ENCODE measurements around the gene AGBL1.

Gene AGBL1

DNA sequence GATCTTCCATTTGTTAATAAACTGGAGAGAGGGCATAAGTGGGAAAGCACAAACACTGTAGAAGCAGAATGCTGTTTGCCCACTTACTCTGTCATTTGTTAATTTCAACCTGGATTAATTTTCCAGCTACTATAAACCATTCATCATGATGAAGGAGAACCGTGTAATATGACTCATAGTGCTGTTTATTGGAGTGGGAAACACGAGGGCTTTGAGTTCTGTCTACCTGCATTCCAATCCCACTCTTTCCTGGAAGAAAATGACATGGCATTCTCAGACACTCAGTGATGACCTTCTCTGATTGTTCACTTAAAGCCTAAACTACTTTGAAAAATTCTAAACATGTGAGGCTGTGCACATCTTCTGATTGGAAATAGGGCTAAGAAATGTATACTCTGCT is 826.7 kb downstream of the AGBL1 start:
- Histone ChIP-seq H3K27me3 (ENCODE audit: insufficient read depth, poor library complexity, severe bottlenecking) (no peaks in the 10 kb centered on the region), H3K4me3 (replicated peaks; ENCODE audit: insufficient read depth, low read length) (no peak overlapping the region), H3K27ac (replicated peaks) (no peak overlapping the region)
- no peak for DNase-seq (ENCODE audit: low read depth in 1 of 2, low spot score in 1 of 2)
- TF ChIP-seq SPI1 (IDR thresholded peaks at IDR 0.05; ENCODE audit: borderline replicate concordance, low read depth) (no peak), REST (IDR thresholded peaks at IDR 0.05; ENCODE audit: insufficient replicate concordance, low read depth) (no peak), GABPA (IDR thresholded peaks at IDR 0.05; ENCODE audit: low read depth) (no peak), CTCF (IDR thresholded peaks at IDR 0.05; ENCODE audit: insufficient read depth, low read length) (no peak), POLR2AphosphoS5 (IDR thresholded peaks at IDR 0.05; ENCODE audit: low read depth) (no peak)

DNA sequence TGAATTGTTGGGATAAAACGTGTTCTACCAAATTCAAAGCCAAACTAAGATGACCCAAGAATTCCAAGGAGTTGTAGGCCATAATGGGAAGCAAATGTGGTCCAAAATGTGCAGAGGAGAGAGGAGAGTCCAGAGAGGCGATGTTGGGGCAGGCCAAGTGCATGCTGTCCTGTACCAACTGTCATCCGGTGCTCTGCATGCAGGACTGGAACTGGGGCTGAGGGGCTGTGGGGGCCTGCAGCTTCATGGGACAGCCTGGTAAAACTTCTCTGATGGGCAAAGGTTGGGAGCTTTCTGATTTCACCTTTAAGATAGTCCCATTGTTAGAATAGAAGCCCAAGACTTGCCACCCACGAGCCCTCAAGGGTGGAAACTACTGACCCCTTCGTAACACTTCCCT is 831.4 kb downstream of the AGBL1 start:
- H3K27ac ChIP-seq (replicated peaks), result no peak overlapping the region
- H3K4me3 ChIP-seq (replicated peaks; ENCODE audit: insufficient read depth, low read length), result no peak overlapping the region
- no peaks in the 10 kb centered on the region for H3K27me3 ChIP-seq (ENCODE audit: insufficient read depth, poor library complexity, severe bottlenecking)
- TF ChIP-seq REST (IDR thresholded peaks at IDR 0.05; ENCODE audit: insufficient replicate concordance, low read depth) (no peak), SPI1 (IDR thresholded peaks at IDR 0.05; ENCODE audit: borderline replicate concordance, low read depth) (no peak), POLR2AphosphoS5 (IDR thresholded peaks at IDR 0.05; ENCODE audit: low read depth) (no peak), GABPA (IDR thresholded peaks at IDR 0.05; ENCODE audit: low read depth) (no peak), CTCF (IDR thresholded peaks at IDR 0.05; ENCODE audit: insufficient read depth, low read length) (no peak)
- DNase-seq (ENCODE audit: low read depth in 1 of 2, low spot score in 1 of 2), result no peak

GRCh38 chr15:86912661-86913060 is 833.0 kb downstream of the AGBL1 start:
- DNase-seq (ENCODE audit: low read depth in 1 of 2, low spot score in 1 of 2), result no peak
- TF ChIP-seq POLR2AphosphoS5 (IDR thresholded peaks at IDR 0.05; ENCODE audit: low read depth) (no peak), REST (IDR thresholded peaks at IDR 0.05; ENCODE audit: insufficient replicate concordance, low read depth) (no peak), CTCF (IDR thresholded peaks at IDR 0.05; ENCODE audit: insufficient read depth, low read length) (no peak), GABPA (IDR thresholded peaks at IDR 0.05; ENCODE audit: low read depth) (no peak), SPI1 (IDR thresholded peaks at IDR 0.05; ENCODE audit: borderline replicate concordance, low read depth) (no peak)

More at GRCh38 chr15:86912661-86913060, 833.0 kb downstream of the AGBL1 start:
- H3K27ac ChIP-seq (replicated peaks), result no peak overlapping the region
- no peaks in the 10 kb centered on the region for H3K27me3 ChIP-seq (ENCODE audit: insufficient read depth, poor library complexity, severe bottlenecking)
- H3K4me3 ChIP-seq (replicated peaks; ENCODE audit: insufficient read depth, low read length), result no peak overlapping the region

Data from HL-60 (cell line).